Inflammatory macrophage treated with lipopolysaccharide for 4 hours (primary cell): Measurements from ENCODE around the gene CCDC24.

Experiments
- DNase-seq: peaks from one replicate; pipeline ENCODE4 v3.0.0-alpha.2; 2020

CCDC24 gene

DNA sequence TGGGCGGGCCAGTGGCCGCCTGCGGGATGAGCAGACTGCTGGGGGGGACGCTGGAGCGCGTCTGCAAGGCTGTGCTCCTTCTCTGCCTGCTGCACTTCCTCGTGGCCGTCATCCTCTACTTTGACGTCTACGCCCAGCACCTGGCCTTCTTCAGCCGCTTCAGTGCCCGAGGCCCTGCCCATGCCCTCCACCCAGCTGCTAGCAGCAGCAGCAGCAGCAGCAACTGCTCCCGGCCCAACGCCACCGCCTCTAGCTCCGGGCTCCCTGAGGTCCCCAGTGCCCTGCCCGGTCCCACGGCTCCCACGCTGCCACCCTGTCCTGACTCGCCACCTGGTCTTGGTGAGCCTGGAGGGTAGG is 10.3 kb upstream of the CCDC24 start:
- no peak for DNase-seq

DNA sequence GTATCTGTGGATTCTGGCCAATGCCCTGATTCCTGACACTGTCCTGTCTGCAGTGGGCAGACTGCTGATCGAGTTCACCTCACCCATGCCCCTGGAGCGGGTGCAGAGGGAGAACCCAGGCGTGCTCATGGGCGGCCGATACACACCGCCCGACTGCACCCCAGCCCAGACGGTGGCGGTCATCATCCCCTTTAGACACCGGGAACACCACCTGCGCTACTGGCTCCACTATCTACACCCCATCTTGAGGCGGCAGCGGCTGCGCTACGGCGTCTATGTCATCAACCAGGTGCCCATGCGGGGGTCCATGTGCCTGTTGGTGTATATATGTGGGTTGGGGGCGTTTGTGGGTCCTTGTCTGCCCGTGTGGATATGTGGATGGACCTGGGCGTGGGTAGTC is 9.8 kb upstream of the CCDC24 start:
- DNase-seq, result no peak

DNA sequence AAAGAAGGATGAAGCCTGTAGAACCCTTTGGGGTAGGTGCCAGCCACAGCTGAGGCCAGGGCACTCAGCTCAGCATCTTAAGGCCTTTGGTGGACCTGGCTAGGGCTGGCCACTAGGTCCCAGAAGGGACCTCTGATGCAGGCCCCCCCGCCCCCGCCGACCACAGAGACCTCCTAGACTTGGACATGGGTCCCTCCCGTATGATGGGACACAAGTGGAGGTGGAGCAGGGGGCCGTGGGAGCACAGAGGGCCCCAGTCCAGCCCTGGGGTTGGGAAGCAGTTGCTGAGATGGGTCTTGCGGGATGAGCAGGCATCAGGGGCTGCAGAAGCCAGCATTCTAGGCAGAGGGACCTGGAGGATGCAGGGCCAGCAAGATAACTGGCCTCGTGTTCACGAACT is 9.2 kb upstream of the CCDC24 start:
- DNase-seq, result no peak

DNA sequence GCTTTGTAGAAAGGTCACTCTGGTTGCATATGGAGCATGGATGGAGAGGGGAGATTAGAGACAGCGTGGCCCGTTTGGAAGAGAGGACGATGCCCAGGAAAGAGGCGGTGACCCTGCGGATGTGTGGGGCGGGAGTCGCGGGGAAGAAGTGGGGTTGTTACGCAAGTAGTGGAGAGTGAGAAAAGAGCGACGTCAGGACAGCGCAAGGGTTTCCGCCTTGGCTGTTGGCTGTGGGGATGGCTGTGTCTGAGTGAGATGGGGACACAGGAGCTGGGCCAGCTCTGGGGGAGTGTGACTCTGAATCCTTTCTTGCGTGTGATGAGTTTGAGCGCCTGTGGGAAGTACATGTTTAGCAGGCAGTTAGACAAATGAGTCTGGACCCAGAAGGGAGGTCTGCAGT is 8.6 kb upstream of the CCDC24 start:
- DNase-seq, result peak; percentile 52

- DNase-seq, result no peak
Measured at GRCh38 chr1:43983253-43983899, 8.0 kb upstream of the CCDC24 start.

GRCh38 chr1:43984855-43985254 is 6.5 kb upstream of the CCDC24 start:
- no peak for DNase-seq

DNA sequence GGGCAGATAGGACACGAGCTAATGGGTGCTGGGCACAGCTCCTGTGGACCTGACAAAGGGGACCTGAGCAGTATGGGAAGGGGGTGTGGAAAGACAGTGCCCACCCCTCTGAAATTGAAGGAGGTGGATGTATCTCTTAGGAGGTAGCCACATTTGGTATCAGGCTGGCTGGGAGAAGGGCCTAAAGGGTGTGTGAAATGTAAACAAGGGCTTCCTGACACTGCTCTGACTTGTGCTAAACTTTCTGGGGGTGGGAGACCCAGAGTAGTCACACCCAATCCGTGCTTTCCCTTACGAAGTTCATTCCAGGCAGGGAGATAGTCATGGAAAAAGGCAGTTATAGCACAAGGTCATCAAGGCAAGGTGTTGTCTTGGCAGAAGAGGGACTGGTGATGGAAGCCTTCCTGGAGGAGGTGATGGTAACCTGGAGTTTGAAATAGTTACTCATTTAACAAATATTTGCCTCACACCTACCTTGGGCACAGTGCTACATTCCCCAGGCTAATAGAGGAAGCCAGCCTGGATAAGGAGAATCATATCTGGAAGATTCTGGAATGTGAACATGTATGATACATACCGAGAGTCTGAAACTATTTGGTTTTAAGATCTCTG is 5.3 kb upstream of the CCDC24 start:
- DNase-seq, result no peak

- DNase-seq, result no peak
Measured at GRCh38 chr1:43986712-43987111, 4.7 kb upstream of the CCDC24 start.

DNA sequence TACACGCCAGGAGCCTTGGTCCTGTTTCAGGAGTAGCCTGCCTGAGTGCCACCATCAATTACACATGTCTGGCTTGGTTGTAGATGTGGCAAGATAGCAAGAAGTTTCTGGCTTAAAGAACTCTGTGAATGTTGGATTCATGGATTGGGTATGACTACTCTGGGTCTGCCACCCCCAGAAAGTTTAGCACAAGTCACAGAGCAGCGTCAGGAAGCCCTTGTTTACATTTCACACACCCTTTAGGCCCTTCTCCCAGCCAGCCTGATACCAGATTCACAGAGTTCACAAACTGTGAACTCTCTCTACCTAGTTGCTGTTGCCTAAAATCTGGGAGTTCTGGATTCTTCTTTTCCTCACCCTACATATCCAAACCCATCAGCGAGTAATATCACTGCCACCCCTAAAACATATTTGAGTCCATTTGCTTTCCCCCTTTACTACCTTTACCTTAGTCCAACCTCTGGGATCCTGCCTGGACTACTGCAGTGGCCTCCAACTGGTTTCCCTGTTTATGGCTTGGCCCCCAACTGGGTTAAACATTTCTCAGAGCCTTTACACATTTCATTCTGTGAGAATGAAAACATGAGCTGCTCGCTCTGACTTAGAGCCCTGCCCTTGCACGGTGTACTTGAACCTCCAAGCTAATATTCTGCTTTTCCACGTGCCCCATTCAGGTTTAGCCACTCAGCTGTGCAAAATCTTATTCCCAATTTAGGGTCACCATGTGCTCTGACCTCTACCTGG is 4.1 kb upstream of the CCDC24 start:
- DNase-seq, result no peak

DNA sequence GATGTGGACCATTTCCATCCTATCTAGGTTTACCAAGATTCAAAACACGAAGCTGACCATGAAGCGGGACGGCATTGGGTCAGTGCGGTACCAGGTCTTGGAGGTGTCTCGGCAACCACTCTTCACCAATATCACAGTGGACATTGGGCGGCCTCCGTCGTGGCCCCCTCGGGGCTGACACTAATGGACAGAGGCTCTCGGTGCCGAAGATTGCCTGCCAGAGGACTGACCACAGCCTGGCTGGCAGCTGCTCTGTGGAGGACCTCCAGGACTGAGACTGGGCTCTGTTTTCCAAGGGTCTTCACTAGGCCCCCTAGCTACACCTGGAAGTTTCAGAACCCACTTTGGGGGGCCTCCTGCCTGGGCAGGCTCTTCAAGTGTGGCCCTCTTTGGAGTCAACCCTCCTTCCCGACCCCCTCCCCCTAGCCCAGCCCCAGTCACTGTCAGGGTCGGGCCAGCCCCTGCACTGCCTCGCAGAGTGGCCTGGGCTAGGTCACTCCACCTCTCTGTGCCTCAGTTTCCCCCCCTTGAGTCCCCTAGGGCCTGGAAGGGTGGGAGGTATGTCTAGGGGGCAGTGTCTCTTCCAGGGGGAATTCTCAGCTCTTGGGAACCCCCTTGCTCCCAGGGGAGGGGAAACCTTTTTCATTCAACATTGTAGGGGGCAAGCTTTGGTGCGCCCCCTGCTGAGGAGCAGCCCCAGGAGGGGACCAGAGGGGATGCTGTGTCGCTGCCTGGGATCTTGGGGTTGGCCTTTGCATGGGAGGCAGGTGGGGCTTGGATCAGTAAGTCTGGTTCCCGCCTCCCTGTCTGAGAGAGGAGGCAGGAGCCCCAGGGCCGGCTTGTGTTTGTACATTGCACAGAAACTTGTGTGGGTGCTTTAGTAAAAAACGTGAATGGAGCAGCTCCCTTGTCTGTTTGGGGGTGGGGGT is 864 bp upstream of the CCDC24 start:
- DNase-seq, result no peak

GRCh38 chr1:43991200-43991475 is 261 bp upstream of the CCDC24 start:
- DNase-seq, result no peak

- DNase-seq, result no peak
Measured at GRCh38 chr1:43992232-43992995, 1.0 kb downstream of the CCDC24 start.

GRCh38 chr1:43993206-43993914 is 2.0 kb downstream of the CCDC24 start:
- DNase-seq, result no peak

DNA sequence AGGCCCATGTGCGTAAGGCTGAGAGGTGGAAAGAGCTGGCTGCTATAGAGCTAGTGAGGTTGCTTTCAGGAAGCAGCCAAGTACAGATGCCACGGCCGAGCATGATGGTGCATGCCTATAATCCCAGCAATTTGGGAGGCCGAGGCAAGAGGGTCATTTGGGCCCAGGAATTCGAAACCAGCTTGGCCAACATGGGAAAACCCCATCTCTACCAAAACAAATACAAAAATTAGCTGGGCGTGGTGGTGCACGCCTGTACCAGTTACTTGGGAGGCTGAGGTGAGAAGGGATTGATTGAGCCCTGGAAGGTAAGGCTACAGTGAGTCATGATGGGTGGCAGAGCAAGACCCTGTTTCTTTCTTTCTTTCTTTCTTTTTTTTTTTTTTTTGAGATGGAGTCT is 2.7 kb downstream of the CCDC24 start:
- DNase-seq, result no peak

DNA sequence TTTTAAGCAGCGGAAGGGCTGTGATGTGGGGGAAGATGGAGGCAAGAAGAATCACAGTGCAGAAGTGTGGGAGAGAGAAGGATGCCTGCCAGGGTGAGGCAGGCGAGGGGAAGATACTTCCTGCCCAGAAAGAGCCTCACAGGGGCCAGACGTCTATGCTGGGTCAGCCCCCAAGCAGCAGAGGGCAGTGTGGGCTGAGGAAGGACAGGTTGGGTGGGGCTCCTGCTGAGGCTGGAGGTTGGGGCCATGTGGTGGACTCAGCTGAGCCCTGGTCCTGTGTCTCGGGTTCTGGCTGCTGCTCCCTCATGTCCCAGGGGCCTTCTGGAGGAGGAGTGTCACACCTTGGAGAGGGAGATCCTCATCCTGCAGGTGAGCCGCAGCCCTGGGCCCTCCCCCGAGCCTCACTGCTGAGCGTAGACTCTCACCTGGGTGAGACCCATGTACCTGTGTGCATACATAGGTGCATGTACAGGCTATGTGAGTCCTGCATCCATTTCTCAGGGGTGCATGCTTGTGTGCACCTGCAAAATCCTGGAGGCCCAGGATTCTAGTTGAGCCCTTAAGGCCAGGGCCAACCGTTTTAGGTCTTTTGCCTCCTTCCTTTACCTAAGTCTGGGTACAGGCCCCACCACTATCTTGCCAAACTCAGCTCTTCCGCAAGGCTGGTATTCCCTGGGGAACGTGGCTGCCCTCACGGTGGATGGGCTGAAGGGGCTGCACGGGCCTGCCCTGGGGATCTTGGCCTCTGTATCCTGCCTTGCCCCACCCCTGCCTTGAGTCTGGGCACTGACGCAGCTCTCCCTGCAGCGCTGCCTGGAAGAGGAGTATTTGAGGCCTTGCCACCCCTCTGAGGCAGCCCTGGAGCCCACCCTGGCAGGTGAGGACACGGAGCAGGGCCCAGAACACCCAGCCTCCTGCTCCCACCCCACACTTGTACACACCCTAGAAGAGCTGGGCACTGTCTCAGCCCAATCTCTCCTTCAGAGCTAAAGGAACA is 3.7 kb downstream of the CCDC24 start:
- DNase-seq, result no peak

DNA sequence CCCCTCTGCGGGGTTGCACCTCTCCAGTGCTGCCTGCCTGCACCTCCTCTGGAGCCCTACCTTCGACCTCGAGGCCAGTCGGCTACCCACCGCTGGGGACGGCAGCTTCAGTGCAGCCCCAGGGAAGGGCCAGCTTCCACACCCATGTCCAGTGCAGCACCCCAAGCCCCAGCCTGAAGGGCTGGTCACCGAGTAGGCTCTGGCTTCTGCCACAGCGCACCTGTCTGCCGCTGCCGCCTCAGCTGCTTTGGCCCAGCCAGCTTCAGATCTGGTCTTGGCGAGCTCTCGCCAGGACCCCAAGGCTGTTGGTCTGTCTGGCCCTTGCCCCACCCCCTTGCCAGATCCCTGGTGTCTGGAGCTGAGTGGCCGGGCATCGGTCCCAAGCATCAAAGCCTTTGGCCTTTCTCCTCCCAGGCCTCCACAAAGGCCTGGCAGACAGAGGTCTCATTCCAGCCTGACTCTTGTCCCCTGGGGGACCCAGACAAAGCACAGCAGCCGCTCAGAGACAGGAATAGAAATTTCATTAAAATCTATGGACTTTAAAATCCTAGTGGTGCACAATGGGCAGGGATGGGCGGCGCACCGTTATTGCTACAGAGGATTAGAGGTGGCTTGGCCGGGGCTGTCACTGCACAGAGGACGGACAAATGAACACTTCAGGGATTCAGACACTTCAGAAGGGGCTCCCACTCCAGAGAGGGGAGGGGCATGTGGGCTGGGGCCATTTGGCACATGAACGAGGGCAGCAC is 4.8 kb downstream of the CCDC24 start:
- no peak for DNase-seq

- DNase-seq, result no peak
Measured at GRCh38 chr1:43996733-43997115, 5.3 kb downstream of the CCDC24 start.

- DNase-seq, result no peak
Measured at GRCh38 chr1:43997295-43997999, 6.0 kb downstream of the CCDC24 start.

GRCh38 chr1:43998000-43998378 is 6.6 kb downstream of the CCDC24 start:
- no peak for DNase-seq

DNA sequence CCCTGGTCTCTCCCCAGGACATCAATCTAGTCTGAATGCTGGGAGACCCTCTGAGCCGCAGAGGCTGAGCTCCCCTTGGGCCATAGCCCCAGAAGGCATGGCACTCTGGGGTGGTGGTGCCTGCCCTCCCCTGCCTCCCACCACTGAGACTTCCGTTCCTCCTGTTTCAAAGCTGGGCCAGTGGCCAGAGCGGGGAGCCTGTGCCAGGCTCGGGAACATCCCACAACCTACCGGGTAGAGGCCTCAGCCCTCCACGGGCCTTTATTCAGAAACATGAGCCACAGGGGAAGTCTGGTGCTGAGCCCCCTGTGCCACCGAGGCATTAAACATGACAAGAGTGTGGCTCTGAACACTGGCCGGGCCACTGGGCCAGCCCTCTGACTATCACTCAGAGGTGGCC is 8.1 kb downstream of the CCDC24 start:
- no peak for DNase-seq
